ENCODE results near the gene KCNJ12.

KCNJ12 gene

DNA sequence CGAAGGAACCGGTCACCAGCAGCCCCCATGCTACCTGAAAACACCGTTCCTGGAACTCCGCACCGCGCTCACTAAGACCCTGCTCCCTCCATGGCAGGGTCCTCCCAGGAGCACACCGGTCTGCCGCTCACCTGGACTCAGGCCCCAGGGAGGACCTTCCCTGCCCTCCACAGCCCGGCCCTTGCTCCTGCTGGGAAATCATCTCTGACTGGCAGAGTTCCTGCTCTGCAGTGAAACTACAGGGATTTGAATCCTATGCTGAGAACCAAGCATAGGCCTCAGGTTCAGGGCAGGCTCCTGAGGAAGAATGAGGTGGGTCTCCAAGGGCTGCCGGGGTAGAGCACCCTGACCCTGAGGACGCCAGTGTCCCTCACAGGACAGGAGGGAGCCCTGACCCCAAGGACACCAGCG, 88.5 kb downstream of the KCNJ12 start:
- H3K9ac ChIP-seq: no peak overlapping the region
- H3K79me2 ChIP-seq (ENCODE audit: insufficient read depth, low read depth): no peaks in the 10 kb centered on the region
- no peak overlapping the region for H3K4me3 ChIP-seq (IDR thresholded peaks at IDR 0.05; ENCODE audit: insufficient read depth, low read depth, low read length)
- no peak overlapping the region for H3K27ac ChIP-seq
- H3K27me3 ChIP-seq (ENCODE audit: insufficient read depth, low read depth): no peaks in the 10 kb centered on the region
- no peaks in the 10 kb centered on the region for H3K4me1 ChIP-seq (ENCODE audit: low read depth, poor library complexity, severe bottlenecking)
- TF ChIP-seq, protein P1, sequence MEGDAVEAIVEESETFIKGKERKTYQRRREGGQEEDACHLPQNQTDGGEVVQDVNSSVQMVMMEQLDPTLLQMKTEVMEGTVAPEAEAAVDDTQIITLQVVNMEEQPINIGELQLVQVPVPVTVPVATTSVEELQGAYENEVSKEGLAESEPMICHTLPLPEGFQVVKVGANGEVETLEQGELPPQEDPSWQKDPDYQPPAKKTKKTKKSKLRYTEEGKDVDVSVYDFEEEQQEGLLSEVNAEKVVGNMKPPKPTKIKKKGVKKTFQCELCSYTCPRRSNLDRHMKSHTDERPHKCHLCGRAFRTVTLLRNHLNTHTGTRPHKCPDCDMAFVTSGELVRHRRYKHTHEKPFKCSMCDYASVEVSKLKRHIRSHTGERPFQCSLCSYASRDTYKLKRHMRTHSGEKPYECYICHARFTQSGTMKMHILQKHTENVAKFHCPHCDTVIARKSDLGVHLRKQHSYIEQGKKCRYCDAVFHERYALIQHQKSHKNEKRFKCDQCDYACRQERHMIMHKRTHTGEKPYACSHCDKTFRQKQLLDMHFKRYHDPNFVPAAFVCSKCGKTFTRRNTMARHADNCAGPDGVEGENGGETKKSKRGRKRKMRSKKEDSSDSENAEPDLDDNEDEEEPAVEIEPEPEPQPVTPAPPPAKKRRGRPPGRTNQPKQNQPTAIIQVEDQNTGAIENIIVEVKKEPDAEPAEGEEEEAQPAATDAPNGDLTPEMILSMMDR (conservative IDR thresholded peaks at IDR 0.05; ENCODE audit: low read depth, low read length): no peak
- H3K4me2 ChIP-seq: no peak overlapping the region
- H3K36me3 ChIP-seq (ENCODE audit: insufficient read depth): no peaks in the 10 kb centered on the region
- H2AFZ ChIP-seq (ENCODE audit: low read depth): no peak overlapping the region
- H4K20me1 ChIP-seq (ENCODE audit: insufficient read depth): no peaks in the 10 kb centered on the region

DNA sequence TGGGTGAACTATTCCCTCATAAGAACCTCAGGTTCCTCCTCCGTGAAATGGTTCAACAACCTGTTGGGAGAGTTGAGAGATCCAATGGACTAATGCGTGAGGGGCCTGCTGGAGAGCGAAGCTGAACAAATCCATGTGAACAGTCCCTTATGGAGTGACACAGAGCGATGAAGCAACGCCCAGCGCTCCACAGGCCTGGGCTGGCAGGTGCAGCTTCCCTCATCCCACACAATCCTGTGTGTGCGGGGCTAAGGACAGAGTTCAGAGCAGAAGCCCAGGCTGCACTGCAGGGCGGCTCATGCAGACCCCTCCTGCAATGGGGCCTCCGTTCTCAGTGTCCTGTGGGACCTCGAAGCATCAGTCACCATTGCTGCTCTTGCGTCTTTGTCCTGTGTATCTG, 90.4 kb downstream of the KCNJ12 start:
- no peak overlapping the region for H3K4me2 ChIP-seq
- H3K27me3 ChIP-seq (ENCODE audit: insufficient read depth, low read depth): no peaks in the 10 kb centered on the region
- TF ChIP-seq, protein P1 (conservative IDR thresholded peaks at IDR 0.05; ENCODE audit: low read depth, low read length): no peak

DNA sequence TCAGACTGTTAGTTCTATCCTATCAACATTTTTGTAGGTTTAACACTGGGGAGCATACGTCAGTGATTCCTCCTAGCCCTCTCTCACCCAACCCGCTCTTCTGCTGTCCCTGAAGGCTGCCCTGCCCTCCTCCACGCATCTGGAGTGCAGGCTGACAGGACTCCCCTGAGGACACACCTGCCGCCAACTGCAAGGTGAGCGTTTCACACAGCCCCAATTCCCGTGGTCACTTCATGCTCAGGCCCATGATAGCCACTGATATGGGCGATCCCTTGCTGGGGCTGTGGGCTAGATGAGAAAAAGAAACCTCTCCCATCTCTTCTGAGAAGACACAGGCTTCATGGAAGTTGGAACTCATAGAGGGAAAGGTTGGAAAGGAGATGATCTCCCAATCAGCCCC, 91.0 kb downstream of the KCNJ12 start:
- TF ChIP-seq, protein P1 (conservative IDR thresholded peaks at IDR 0.05; ENCODE audit: low read depth, low read length): no peak
- no peaks in the 10 kb centered on the region for H3K4me1 ChIP-seq (ENCODE audit: low read depth, poor library complexity, severe bottlenecking)
- no peak overlapping the region for H3K4me2 ChIP-seq
- H2AFZ ChIP-seq (ENCODE audit: low read depth): no peak overlapping the region
- no peaks in the 10 kb centered on the region for H3K36me3 ChIP-seq (ENCODE audit: insufficient read depth)
- no peak overlapping the region for H3K27ac ChIP-seq
- H3K27me3 ChIP-seq (ENCODE audit: insufficient read depth, low read depth): no peaks in the 10 kb centered on the region
- no peak overlapping the region for H3K4me3 ChIP-seq (IDR thresholded peaks at IDR 0.05; ENCODE audit: insufficient read depth, low read depth, low read length)
- H3K79me2 ChIP-seq (ENCODE audit: insufficient read depth, low read depth): no peaks in the 10 kb centered on the region
- no peaks in the 10 kb centered on the region for H4K20me1 ChIP-seq (ENCODE audit: insufficient read depth)
- H3K9ac ChIP-seq: no peak overlapping the region

More for the DNA sequence above, 90.4 kb downstream of the KCNJ12 start:
- Histone ChIP-seq H3K4me3 (IDR thresholded peaks at IDR 0.05; ENCODE audit: insufficient read depth, low read depth, low read length) (no peak overlapping the region), H3K27ac (no peak overlapping the region), H3K36me3 (ENCODE audit: insufficient read depth) (no peaks in the 10 kb centered on the region), H3K79me2 (ENCODE audit: insufficient read depth, low read depth) (no peaks in the 10 kb centered on the region), H3K4me1 (ENCODE audit: low read depth, poor library complexity, severe bottlenecking) (no peaks in the 10 kb centered on the region), H2AFZ (ENCODE audit: low read depth) (no peak overlapping the region), H4K20me1 (ENCODE audit: insufficient read depth) (no peaks in the 10 kb centered on the region), H3K9ac (no peak overlapping the region)

DNA sequence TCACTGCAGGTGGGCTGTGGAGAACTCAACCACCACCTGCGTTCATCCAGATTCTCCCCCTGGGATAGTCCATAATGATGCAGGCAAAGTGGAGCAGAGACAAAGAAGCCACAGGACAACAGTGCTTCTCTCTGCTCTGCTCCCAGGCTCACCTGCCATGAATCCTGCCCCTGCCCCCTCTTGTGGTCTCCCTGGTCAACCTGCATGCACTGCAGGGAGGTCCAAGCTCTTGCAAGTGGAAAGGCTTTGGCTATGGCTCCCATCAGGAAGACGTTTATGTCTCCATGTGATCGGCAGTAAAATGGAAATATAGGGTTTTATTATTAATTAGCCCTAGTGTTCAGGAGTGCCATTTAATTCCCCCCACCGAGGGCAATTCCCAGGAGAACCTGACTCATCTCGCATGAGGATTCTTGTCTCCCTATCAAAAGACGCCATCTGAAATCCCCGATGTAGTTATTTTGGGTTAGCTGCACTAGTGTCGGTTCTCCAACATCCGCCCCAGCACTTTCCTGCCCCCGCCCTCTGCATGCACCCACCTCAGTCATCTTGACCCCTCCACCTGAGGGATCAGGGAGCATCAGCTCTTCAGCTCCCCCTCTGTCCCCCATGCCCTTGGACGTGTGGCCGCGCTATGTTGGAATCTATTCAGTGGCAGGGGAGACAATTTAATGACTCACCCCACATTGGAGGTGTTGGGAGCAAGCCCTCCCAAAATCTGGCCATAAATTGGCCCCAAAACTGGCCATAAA, 91.8 kb downstream of the KCNJ12 start:
- TF ChIP-seq, protein P1 (conservative IDR thresholded peaks at IDR 0.05; ENCODE audit: low read depth, low read length): no peak
- Histone ChIP-seq H2AFZ (ENCODE audit: low read depth) (no peak overlapping the region), H4K20me1 (ENCODE audit: insufficient read depth) (no peaks in the 10 kb centered on the region), H3K4me3 (IDR thresholded peaks at IDR 0.05; ENCODE audit: insufficient read depth, low read depth, low read length) (no peak overlapping the region), H3K36me3 (ENCODE audit: insufficient read depth) (no peaks in the 10 kb centered on the region), H3K4me1 (ENCODE audit: low read depth, poor library complexity, severe bottlenecking) (no peaks in the 10 kb centered on the region), H3K27me3 (ENCODE audit: insufficient read depth, low read depth) (no peaks in the 10 kb centered on the region), H3K79me2 (ENCODE audit: insufficient read depth, low read depth) (no peaks in the 10 kb centered on the region), H3K4me2 (no peak overlapping the region), H3K9ac (no peak overlapping the region), H3K27ac (no peak overlapping the region)

Data from KMS-11 (cell line).